ENCODE measurements around the gene DDX3Y.

- TF ChIP-seq CTCF (conservative IDR thresholded peaks at IDR 0.05), result no peak
- TF ChIP-seq ZFX (IDR thresholded peaks at IDR 0.05), result no peak
Measured at GRCh38 chrY:12904618-12905516, at the start of gene DDX3Y.
